Hepatocyte (in vitro differentiated cells): Measurements from ENCODE around the gene DUSP8.

ENCODE experiments used
- EZH2 ChIP-seq: fragments of 200-600 bp; sonication (generic); IDR thresholded peaks from 2 replicates; pipeline ENCODE4 v1.6.1; 2016; ENCODE audit warnings: antibody characterized with exemption, mild to moderate bottlenecking, borderline replicate concordance
- TF ChIP-seq, protein P1 (sequence below): fragments of 200-600 bp; sonication (generic); IDR thresholded peaks from 2 replicates; pipeline ENCODE4 v1.5.1; 2016; ENCODE audit warnings: antibody characterized with exemption, mild to moderate bottlenecking; ENCODE audit not compliant: poor library complexity

DNA sequence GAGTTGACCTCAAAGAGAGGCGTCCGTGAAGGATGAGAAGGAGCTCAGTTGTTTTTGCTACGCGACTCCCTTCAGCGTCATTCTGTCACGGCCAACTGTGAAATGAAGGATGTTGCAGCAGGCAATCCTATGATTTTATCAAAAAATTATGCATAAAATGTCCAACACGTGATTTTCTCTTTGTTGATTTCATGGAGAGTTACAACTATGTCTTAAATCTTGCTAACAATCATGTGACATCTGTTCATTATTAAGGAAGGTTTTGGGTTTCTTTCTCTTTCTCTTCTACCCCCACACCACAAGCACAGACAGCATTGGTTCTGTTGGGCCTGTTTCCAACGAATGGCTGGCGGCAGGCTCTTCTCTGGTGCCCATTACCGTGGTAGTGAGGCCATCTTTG, 46.2 kb upstream of the DUSP8 start:
- TF ChIP-seq EZH2, result no peak
- TF ChIP-seq, protein P1, sequence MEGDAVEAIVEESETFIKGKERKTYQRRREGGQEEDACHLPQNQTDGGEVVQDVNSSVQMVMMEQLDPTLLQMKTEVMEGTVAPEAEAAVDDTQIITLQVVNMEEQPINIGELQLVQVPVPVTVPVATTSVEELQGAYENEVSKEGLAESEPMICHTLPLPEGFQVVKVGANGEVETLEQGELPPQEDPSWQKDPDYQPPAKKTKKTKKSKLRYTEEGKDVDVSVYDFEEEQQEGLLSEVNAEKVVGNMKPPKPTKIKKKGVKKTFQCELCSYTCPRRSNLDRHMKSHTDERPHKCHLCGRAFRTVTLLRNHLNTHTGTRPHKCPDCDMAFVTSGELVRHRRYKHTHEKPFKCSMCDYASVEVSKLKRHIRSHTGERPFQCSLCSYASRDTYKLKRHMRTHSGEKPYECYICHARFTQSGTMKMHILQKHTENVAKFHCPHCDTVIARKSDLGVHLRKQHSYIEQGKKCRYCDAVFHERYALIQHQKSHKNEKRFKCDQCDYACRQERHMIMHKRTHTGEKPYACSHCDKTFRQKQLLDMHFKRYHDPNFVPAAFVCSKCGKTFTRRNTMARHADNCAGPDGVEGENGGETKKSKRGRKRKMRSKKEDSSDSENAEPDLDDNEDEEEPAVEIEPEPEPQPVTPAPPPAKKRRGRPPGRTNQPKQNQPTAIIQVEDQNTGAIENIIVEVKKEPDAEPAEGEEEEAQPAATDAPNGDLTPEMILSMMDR, result no peak
